ENCODE data around the gene KCND2.

GRCh38 chr7:120441850-120442249 is 168.9 kb downstream of the KCND2 start:
- TF ChIP-seq CTCF (conservative IDR thresholded peaks at IDR 0.05; ENCODE audit: low read length) (no peak), EZH2phosphoT487 (IDR thresholded peaks at IDR 0.05; ENCODE audit: borderline replicate concordance, low read depth, low read length) (no peak)
